Fibroblast of the conjunctiva (primary cell): Measurements from ENCODE around the gene GLYATL3.

ENCODE experiments used
- DNase-seq: peaks from one replicate; pipeline ENCODE4 v3.0.0-alpha.2; 2010; ENCODE audit warnings: low read depth

GLYATL3 gene

DNA sequence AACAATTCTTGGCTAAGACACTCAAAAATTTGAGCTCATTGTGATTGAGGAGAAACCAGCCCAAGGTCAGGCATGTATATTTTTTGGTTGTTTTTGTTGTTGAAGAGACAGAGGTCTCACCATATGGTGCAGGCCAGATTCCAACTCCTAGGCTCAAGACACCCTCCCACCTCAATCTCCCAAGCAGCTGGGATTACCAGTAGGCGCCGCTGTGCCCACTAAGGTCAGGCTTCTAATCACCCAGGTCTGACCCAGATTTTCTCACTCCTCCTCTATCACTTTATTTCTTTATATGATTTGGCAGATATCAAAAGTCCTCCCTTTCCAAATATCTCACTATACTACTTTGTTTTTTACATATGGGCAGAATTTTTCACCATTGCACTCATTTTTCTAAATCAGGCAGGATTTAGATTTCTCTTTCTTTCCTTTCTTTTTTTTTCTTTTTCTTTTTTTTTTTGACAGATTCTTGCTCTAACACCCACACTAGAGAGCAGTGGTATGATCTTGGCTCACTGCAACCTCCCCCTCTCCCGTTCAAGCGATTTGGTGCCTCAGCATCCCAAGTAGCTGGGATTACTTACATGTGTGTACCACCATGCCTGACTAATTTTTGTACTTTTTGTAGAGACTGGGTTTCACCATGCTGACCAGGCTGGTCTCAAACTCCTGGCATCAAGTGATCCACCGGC is 49.0 kb downstream of the GLYATL3 start:
- DNase-seq: no peak

DNA sequence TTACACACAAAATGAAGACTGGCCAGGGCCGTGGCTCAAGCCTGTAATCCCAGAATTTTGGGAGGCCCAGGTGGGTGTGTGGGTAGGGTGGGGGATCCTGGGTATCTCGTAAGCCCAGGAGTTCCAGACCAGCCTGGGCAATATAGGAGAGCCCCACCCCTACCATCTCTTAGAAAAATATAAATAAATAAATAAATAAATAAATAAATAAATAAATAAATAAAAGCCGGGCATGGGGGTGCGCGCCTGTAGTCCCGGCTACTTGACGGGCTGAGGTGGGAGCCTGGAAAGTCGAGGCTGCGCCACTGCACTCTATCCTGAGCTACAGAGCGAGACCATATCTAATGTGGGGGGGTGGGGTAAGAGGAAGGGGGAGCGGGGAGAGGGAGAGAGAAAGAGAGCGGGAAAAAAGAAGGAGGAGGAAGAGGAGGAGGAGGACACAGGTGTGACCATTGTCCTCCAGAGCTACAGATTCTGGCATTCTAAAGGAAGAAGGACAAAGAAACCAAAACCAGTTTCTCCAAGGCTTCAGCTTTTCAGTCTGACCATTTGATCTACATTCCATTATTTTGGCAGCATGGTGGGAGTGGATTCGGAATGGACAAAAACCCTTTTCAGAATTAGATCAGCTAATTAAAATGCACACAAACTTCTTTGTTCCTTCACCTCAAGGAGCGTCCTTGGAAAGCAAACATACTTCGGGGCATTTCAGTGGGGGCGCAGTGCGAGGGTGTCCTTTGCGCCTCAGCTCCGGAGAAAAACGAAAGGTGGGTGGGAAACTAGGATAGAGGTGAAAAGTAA is 50.2 kb downstream of the GLYATL3 start:
- no peak for DNase-seq

GRCh38 chr6:49550492-49551077 is 50.9 kb downstream of the GLYATL3 start, which contains the start of gene C6orf141:
C6orf141 (plus strand) TSS chr6:49550668; CDS start chr6:49550793, 125 bp downstream.
- no peak for DNase-seq

DNA sequence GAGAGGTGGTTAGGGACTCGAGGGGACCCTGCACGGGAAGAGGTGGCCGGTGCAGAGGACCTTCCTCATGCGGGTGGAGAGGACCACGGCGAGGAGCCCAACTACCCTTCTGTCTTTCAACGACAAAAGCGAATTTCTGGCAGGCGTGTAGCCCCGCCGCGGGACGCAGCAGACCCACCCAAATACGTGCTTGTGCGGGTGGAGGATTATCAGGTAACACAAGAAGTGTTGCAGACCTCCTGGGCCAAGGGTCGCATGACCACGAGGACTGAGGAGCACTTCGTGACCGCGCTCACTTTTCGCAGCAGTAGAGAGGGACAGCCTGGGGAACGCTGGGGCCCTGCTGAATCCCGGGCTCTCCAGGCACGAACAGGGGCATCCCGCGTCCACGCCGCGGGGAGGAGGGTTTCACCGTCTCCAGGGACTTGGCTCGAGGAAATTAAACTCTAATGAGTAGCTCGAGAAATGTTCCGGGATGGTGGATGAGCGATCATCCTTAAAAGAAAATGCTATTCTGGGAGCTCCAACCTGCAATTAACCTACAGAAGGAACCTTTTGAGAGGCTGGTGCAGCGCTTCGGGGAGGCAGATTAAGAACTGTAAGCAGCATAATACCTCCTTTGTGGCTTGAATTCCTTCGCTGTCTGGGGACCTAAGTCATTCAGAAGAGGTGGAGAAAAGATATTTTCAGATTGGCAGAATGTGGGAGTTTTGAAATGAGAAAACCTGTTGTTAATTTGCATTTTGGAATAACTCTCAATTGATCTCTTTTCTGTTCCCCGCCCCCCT is 51.5 kb downstream of the GLYATL3 start:
- no peak for DNase-seq

- no peak for DNase-seq
Observed at GRCh38 chr6:49551866-49552129, 52.1 kb downstream of the GLYATL3 start.

DNA sequence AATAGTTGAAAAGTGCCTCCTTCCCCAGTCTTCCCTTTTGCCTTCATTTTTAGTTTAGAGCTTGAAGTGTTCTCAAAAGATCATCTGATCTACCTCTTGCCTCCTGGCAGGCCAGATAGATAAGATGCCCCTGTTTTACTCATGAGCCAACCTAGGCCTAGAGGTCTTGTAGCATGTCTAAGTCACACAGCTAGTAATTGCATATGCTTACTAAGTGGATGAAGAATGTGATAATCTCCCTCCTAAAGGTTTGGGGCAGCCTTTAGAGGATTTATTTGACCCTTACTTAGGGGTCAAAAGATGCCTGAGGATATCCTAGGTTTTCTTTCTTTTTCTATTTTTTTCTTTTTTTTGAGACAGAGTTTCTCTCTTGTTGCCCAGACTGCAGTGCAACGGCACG is 52.9 kb downstream of the GLYATL3 start:
- DNase-seq: no peak

GRCh38 chr6:49553384-49553783 is 53.7 kb downstream of the GLYATL3 start:
- DNase-seq: no peak

GRCh38 chr6:49555951-49556350 is 56.2 kb downstream of the GLYATL3 start:
- DNase-seq: no peak

DNA sequence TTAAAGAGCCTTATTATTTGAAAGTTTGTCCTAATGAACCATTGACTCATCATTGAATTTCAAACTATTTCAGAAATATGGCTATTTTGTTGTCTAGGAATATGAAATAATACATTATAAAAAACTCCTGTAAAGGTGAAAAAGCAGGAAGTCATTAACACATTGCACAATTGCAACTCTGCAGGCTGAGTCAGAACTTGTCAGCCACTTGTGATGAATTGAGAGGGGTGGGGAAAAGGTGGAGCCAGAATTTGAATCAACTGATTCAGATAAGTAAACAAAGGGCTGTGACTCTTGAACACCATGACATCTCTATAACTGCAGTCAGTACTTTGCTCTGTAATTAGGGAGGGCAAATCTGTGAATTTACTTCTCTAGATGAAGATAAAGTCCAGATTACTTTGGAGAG is 56.7 kb downstream of the GLYATL3 start:
- DNase-seq: no peak

- no peak for DNase-seq
Observed at GRCh38 chr6:49557177-49557576, 57.5 kb downstream of the GLYATL3 start.

GRCh38 chr6:49558238-49558637 is 58.5 kb downstream of the GLYATL3 start:
- no peak for DNase-seq

DNA sequence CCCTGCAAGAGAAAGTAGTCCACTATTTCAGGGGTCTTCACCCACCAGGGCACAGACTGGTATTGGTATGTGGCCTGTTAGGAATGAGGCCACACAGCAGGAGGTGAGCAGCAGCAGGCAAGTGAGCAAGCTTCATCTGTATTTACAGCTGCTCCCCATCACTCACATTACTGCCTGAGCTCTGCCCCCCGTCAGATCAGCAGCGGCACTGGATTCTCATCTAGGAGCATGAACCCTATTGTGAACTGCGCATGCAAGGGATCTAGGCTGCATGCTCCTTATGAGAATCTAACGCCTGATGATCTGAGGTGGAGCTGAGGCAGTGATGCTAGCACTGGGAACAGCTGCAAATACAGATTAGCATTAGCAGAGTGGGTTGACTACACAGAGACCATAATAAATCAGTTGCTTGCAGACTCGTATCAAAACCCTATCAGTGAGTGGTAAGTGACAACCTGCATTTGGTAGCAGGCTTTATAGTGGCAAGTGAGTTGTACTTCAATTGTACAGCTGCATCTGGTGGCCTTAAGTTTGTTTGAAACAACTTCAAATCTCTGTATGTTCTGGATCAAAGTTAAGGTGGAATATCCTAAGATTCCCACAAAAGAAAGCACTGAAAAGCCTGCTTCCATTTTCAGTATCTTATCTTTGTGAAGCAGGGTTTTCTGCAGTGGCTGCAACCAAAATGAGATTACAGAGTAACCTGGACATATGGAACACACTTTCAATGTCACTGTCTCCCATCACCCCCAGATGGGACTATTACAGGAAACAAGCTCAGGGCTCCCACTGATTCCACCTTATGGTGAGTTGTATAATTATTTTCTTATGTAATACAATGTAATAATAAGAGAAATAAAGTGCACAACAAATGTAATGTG is 63.5 kb downstream of the GLYATL3 start:
- no peak for DNase-seq

- no peak for DNase-seq
Observed at GRCh38 chr6:49564552-49564951, 64.8 kb downstream of the GLYATL3 start.

DNA sequence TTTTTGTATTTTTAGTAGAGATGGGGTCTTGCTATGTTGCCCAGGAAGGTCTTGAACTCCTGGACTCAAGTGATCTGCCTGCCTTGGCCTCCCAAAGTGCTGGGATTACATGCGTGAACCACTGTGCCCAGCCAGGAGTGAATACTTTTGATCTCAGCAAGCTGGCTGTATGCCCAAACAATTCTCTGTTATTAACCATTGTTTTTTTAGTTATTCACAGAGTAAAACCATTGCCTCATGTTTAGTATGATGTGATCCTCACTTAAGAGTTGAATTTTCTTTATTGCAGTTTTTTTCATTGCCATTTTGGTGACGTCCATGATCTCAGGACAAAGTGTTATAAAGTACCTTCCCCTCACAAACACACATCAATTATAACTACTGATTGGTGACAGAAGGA is 65.5 kb downstream of the GLYATL3 start:
- no peak for DNase-seq

- DNase-seq: no peak
Observed at GRCh38 chr6:49565855-49566254, 66.1 kb downstream of the GLYATL3 start.

- no peak for DNase-seq
Observed at GRCh38 chr6:49570474-49571079, 70.9 kb downstream of the GLYATL3 start.

GRCh38 chr6:49576618-49577017 is 76.9 kb downstream of the GLYATL3 start:
- no peak for DNase-seq
